B cell (primary cell): ENCODE data around the gene USP49. TPM values are rescaled to one million over a fixed set of nuclear protein-coding genes. Genes with fewer than 3 reads are reported as not detected.

Experiments
- ATAC-seq: fragments of 200-7000 bp; cut with Tn5 transposase; one replicate; pipeline ENCODE4 v1.10.0; 2021; ENCODE audit warnings: low read depth, mild to moderate bottlenecking, moderate number of reproducible peaks, moderate library complexity
- CTCF ChIA-PET: fragments of 350-600 bp; sonication (Branson Sonifier 250); formaldehyde crosslinking; loops from one replicate; lab custom pipeline; 2021; ENCODE audit warnings: antibody characterized with exemption, inconsistent platforms; lab: Charles Lee
- POLR2A ChIA-PET: fragments of 350-600 bp; sonication (Branson Sonifier 250); formaldehyde crosslinking; loops from one replicate; lab custom pipeline; 2021; ENCODE audit warnings: antibody characterized with exemption; lab: Charles Lee
- DNase-seq: peaks from one replicate; pipeline ENCODE4 v3.0.0; 2013
- H2AFZ ChIP-seq: 2 replicates; pipeline ENCODE4 v1.6.1; 2012; ENCODE audit warnings: mild to moderate bottlenecking, low read depth, low read length; ENCODE audit not compliant: insufficient read depth, poor library complexity, severe bottlenecking
- H3K27ac ChIP-seq, 2 donors: 1 replicate in 1 of 2; 2 replicates in 1 of 2; pipeline ENCODE4 v1.5.1; 2012 to 2013; ENCODE audit warnings: low read length in 2 of 2, mild to moderate bottlenecking in 2 of 2, moderate library complexity in 1 of 2
- H3K27me3 ChIP-seq, 4 experiments: fragments of 200-600 bp in 1 of 4; sonication (generic) in 1 of 4; replicated peaks in 1 of 4; 1 replicate in 2 of 4; 2 replicates in 2 of 4; pipeline versions ENCODE4 v1.6.1 to v1.7.0; 2013 to 2016; ENCODE audit warnings: low read length in 3 of 4, mild to moderate bottlenecking in 2 of 4, mixed read lengths in 1 of 4, moderate library complexity in 1 of 4; ENCODE audit not compliant: insufficient read depth in 4 of 4, control insufficient read depth in 3 of 4; ENCODE audit errors: control extremely low read depth in 1 of 4
- H3K36me3 ChIP-seq, 2 experiments: replicated peaks in 1 of 2; 1 replicate in 1 of 2; 2 replicates in 1 of 2; pipeline versions ENCODE4 v1.6.1 to v1.7.1; 2013; ENCODE audit warnings: low read length in 1 of 2; ENCODE audit not compliant: insufficient read depth in 2 of 2, control insufficient read depth in 1 of 2; ENCODE audit errors: control extremely low read depth in 1 of 2, extremely low read depth in 1 of 2
- H3K4me1 ChIP-seq, 2 donors: fragments of 200-600 bp in 1 of 2; sonication (generic) in 1 of 2; 1 replicate in 1 of 2; 2 replicates in 1 of 2; pipeline versions ENCODE4 v1.5.1 to v1.6.1; 2013 to 2017; ENCODE audit warnings: low read length in 2 of 2; ENCODE audit not compliant: control insufficient read depth in 2 of 2, insufficient read depth in 2 of 2
- H3K4me2 ChIP-seq: replicated peaks from 2 replicates; pipeline ENCODE3; 2012; ENCODE audit warnings: mild to moderate bottlenecking, low read depth, low read length; ENCODE audit not compliant: poor library complexity, severe bottlenecking
- H3K4me3 ChIP-seq, 5 experiments: fragments of 200-600 bp in 1 of 5; sonication (generic) in 1 of 5; 1 replicate in 3 of 5; 2 replicates in 2 of 5; pipeline versions ENCODE4 v1.5.1 to v1.7.0; 2011 to 2016; ENCODE audit warnings: low read length in 4 of 5, mild to moderate bottlenecking in 4 of 5, low read depth in 2 of 5, control low read depth in 1 of 5, moderate library complexity in 1 of 5; ENCODE audit not compliant: insufficient read depth in 1 of 5; ENCODE audit errors: control extremely low read depth in 1 of 5, extremely low read depth in 1 of 5
- H3K79me2 ChIP-seq: fragments of 200-600 bp; sonication (generic); one replicate; pipeline ENCODE4 v1.6.0; 2016; ENCODE audit warnings: low read length; ENCODE audit not compliant: control insufficient read depth, insufficient read depth
- H3K9ac ChIP-seq: fragments of 200-600 bp; sonication (generic); 2 replicates; pipeline ENCODE4 v1.6.1; 2017; ENCODE audit warnings: mild to moderate bottlenecking, low read length, moderate library complexity
- H3K9me3 ChIP-seq, 3 donors: one replicate each; pipeline versions ENCODE4 v1.6.1 to v1.7.1; 2013; ENCODE audit warnings: low read length in 2 of 3; ENCODE audit not compliant: control insufficient read depth in 2 of 3, insufficient read depth in 1 of 3; ENCODE audit errors: control extremely low read depth in 1 of 3
- H4K20me1 ChIP-seq: 2 replicates; pipeline ENCODE4 v1.6.0; 2012; ENCODE audit warnings: mild to moderate bottlenecking, low read length; ENCODE audit not compliant: insufficient read depth, control insufficient read depth, poor library complexity, severe bottlenecking
- H3K27ac Mint-ChIP-seq: one replicate; pipeline ENCODE4 v1.8.0; 2021; ENCODE audit warnings: mixed read lengths
- H3K27me3 Mint-ChIP-seq: one replicate; pipeline ENCODE4 v1.8.0; 2021; ENCODE audit warnings: mixed read lengths
- H3K4me1 Mint-ChIP-seq: one replicate; pipeline ENCODE4 v1.8.0; 2021; ENCODE audit warnings: mixed read lengths
- H3K4me3 Mint-ChIP-seq: one replicate; pipeline ENCODE4 v1.8.0; 2021; ENCODE audit warnings: mixed read lengths
- H3K9me3 Mint-ChIP-seq: one replicate; pipeline ENCODE4 v1.8.0; 2022; ENCODE audit warnings: mixed read lengths; ENCODE audit not compliant: insufficient read depth
- EZH2 ChIP-seq: IDR thresholded peaks from 2 replicates; pipeline ENCODE4 v1.6.1; 2012; ENCODE audit warnings: borderline replicate concordance, low read depth, mild to moderate bottlenecking, moderate library complexity, low read length; ENCODE audit not compliant: insufficient read depth, poor library complexity, severe bottlenecking
- WGBS: methylation state at CpG from one replicate; pipeline ENCODE4 v1.1.5; 2013; ENCODE audit warnings: missing lambda C conversion rate; ENCODE audit not compliant: insufficient coverage; 5-methylcytosine and 5-hydroxymethylcytosine counted together
- intact Hi-C: fragments of 100-400 bp; cut with micrococcal nuclease; formaldehyde crosslinking; loops from one replicate; pipeline ENCODE4 v1.10.0; 2022
- polyA plus RNA-seq: library from polyadenylated mRNA; depleted of rRNA; stranded (reverse); fragments of >200 nt; gene quantifications from 2 replicates; pipeline ENCODE4 v1.2.3, GENCODE V29; 2012
- total RNA-seq, 2 donors: library from RNA; stranded (reverse); fragments of 120-200 nt in 1 of 2; gene quantifications; 1 replicate in 1 of 2; 2 replicates in 1 of 2; pipeline versions ENCODE4 v1.2.3 to v1.2.4, GENCODE V29; 2013 to 2022
- TF ChIP-seq, protein P1 (sequence below): fragments of 200-600 bp; IDR thresholded peaks from one replicate; pipeline ENCODE4 v1.8.0; 2022; ENCODE audit warnings: antibody characterized with exemption, mild to moderate bottlenecking

USP49 gene
- total and polyA plus RNA-seq, 2 donors (not counting 1 experiment from before 2014, with no cell fraction given), result 2.6 to 9.9 TPM

DNA sequence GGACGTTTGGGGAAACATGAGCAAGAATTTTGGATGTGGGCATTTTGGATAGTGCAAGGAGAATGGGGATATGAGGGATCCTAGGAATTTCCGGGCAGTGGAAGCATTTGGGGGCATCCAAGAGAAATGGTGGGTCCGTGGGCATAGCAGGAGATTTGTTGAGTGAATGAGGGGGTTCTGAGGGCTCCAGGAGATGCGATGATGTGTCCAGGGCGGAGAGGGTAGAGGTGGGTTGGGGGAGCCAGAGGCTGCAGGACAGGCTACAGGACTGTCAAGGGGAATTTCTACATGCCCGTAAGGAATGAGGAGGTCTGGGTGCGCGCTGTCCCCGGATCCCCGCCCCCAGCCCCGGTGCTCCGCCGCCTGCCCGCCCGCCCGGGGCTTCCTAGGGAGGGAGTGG lies 115.8 kb downstream of the USP49 start:
- intact Hi-C loops, result loop anchor here (1.0 kb wide), 1 partner anchor 8 kb away; the partner anchor contains the start of gene TOMM6
- peak overlapping the region; percentile 90 for H3K4me3 Mint-ChIP-seq
- H3K4me2 ChIP-seq, result peak overlapping the region; percentile 90

DNA sequence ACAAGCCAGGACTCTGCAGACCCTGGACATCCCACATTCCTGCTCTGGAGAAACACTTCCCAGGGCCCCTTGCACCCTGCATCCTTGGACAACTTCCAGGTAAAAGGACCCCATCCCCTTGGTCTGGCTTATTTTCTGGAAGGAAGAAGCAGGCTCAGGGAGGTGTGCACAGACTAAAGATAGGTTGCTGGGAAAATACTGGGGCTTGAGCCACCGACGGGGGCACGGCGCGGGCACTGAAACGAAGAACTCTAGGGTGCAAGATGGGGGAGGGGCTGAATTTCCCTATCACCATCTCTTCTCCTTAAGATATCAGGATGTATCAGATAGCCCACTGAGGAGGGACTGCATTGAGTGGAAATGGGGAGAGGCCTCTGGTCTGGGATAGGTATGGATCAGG lies 116.3 kb downstream of the USP49 start:
- Histone ChIP-seq H3K79me2 (peaks cover 8% of the 10 kb centered on the region), H3K4me1 (peaks cover 13 to 18% of the 10 kb centered on the region in 2 donors), H3K27me3 (no peaks in the 10 kb centered on the region), H4K20me1 (no peaks in the 10 kb centered on the region), H3K27ac (no peak overlapping the region), H3K9me3 (no peaks in the 10 kb centered on the region), H3K4me2 (peak overlapping the region; percentile 90), H3K9ac (peak overlapping the region; percentile 46), H3K36me3 (peaks cover 2 to 28% of the 10 kb centered on the region in 2 experiments), H2AFZ (peak overlapping the region; percentile 52), H3K4me3 (no peak overlapping the region)
- Mint-ChIP-seq H3K27ac (no peak overlapping the region), H3K27me3 (no peaks in the 10 kb centered on the region), H3K9me3 (no peaks in the 10 kb centered on the region), H3K4me3 (peak overlapping the region; percentile 90), H3K4me1 (peaks cover 19% of the 10 kb centered on the region)
- ATAC-seq (no peak), DNase-seq (no peak)
- POLR2A ChIA-PET, result no interaction called here
- no CpG with 5 or more reads among the region's 6 CpGs for WGBS
- intact Hi-C loops, result loop anchor here (1.0 kb wide), 1 partner anchor 8 kb away; the partner anchor contains the start of gene TOMM6
- TF ChIP-seq, protein P1, sequence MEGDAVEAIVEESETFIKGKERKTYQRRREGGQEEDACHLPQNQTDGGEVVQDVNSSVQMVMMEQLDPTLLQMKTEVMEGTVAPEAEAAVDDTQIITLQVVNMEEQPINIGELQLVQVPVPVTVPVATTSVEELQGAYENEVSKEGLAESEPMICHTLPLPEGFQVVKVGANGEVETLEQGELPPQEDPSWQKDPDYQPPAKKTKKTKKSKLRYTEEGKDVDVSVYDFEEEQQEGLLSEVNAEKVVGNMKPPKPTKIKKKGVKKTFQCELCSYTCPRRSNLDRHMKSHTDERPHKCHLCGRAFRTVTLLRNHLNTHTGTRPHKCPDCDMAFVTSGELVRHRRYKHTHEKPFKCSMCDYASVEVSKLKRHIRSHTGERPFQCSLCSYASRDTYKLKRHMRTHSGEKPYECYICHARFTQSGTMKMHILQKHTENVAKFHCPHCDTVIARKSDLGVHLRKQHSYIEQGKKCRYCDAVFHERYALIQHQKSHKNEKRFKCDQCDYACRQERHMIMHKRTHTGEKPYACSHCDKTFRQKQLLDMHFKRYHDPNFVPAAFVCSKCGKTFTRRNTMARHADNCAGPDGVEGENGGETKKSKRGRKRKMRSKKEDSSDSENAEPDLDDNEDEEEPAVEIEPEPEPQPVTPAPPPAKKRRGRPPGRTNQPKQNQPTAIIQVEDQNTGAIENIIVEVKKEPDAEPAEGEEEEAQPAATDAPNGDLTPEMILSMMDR, result no peak
- CTCF ChIA-PET, result interaction anchor here (0.6 to 3.4 kb wide), 4 partner anchors 8 to 412 kb away, joined by 3 to 20 read pairs (median 6); partner anchors contain the start of gene TOMM6

More for the DNA sequence above, 115.8 kb downstream of the USP49 start:
- Histone ChIP-seq H3K9ac (peak overlapping the region; percentile 46), H3K9me3 (no peaks in the 10 kb centered on the region), H3K27me3 (no peaks in the 10 kb centered on the region), H3K27ac (no peak overlapping the region), H3K4me3 (peak overlapping the region; percentile 34 to 67 (median 49)), H3K4me1 (peaks cover 14 to 21% of the 10 kb centered on the region in 2 donors), H3K79me2 (peaks cover 8% of the 10 kb centered on the region), H2AFZ (peak overlapping the region; percentile 52), H3K36me3 (peaks cover 2 to 25% of the 10 kb centered on the region in 2 experiments), H4K20me1 (no peaks in the 10 kb centered on the region)
- POLR2A ChIA-PET, result interaction anchor here (0.5 to 1.0 kb wide), 3 partner anchors 117 to 793 kb away, joined by 3 read pairs; no protein-coding TSS in a partner anchor
- DNase-seq (no peak), ATAC-seq (no peak)
- 7% methylated on average over 16 of the region's 16 CpGs for WGBS
- TF ChIP-seq, protein P1, result no peak
- TF ChIP-seq EZH2, result no peak
- Mint-ChIP-seq H3K27me3 (no peaks in the 10 kb centered on the region), H3K27ac (no peak overlapping the region), H3K4me1 (peaks cover 22% of the 10 kb centered on the region), H3K9me3 (no peaks in the 10 kb centered on the region)
- CTCF ChIA-PET, result interaction anchor here (1.0 to 1.6 kb wide), 2 partner anchors 264 to 448 kb away, joined by 3 to 6 read pairs; no protein-coding TSS in a partner anchor
